Measurements from ENCODE around the gene ARL2. TPM values are rescaled to one million over a fixed set of nuclear protein-coding genes. Genes with fewer than 3 reads are reported as not detected.

Gene ARL2
- total RNA-seq, 1 donor from 2014 or later = 151 TPM

DNA sequence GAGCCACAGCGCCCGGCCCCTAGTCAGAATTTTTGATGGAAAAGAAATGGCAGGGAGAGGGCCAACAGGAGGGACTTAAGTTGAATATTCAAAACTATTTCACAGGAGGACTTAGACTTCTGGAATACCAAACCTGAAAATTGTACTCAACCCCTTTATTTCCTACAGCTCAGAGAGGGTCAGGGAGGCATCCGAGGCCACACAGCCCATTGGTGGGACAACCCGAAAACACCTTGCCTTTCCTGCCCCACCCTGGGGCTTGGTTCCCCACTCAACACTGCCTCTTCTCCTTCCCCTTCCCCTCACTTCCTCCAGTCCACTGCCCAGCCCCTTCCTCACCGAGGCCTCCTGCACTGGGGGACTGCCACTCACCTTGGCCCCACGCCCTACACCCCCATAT, 43.0 kb downstream of the ARL2 start:
- no peak overlapping the region for H3K4me3 ChIP-seq (ENCODE audit: low read depth, low read length)

GRCh38 chr11:65057526-65057925, 43.6 kb downstream of the ARL2 start:
- no peak for TF ChIP-seq CTCF (conservative IDR thresholded peaks at IDR 0.05; ENCODE audit: low read depth, low read length)
- no peak overlapping the region for H3K4me3 ChIP-seq (ENCODE audit: low read depth, low read length)
- no peak for DNase-seq (ENCODE audit: low read depth)

More for the DNA sequence above, 43.0 kb downstream of the ARL2 start:
- no peak for DNase-seq (ENCODE audit: low read depth)
- no peak for TF ChIP-seq CTCF (conservative IDR thresholded peaks at IDR 0.05; ENCODE audit: low read depth, low read length)

DNA sequence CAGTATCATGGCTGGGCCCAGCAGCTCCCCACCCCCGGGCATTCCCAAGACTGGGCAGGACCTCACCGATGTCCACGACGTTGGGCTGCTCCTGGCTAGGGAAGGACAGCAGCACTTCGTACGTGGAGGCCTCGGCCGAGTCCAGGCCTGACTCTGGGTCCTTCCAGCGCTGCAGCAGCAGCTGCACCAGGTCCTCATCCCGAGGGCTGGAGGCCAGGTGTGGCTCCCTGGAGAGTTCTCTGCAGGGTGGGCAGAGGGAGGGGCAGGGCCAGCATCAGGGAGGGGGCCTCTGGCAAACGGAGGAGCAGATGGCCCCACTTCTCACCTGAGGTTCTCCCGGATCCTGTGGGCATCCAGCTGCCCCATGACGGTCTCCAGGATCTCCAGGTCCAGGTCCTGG, 44.1 kb downstream of the ARL2 start:
- H3K4me3 ChIP-seq (ENCODE audit: low read depth, low read length) = no peak overlapping the region
- TF ChIP-seq CTCF (conservative IDR thresholded peaks at IDR 0.05; ENCODE audit: low read depth, low read length) = no peak
- no peak for DNase-seq (ENCODE audit: low read depth)

- no peak for TF ChIP-seq CTCF (conservative IDR thresholded peaks at IDR 0.05; ENCODE audit: low read depth, low read length)
- H3K4me3 ChIP-seq (ENCODE audit: low read depth, low read length) = no peak within 1 kb of the TSS
- DNase-seq (ENCODE audit: low read depth) = no peak
Observed at GRCh38 chr11:65058419-65059054, 44.6 kb downstream of the ARL2 start, which contains the start of gene NAALADL1. Gene NAALADL1 (minus strand): TSS chr11:65058553. CDS start chr11:65058521, 32 bp downstream.

DNA sequence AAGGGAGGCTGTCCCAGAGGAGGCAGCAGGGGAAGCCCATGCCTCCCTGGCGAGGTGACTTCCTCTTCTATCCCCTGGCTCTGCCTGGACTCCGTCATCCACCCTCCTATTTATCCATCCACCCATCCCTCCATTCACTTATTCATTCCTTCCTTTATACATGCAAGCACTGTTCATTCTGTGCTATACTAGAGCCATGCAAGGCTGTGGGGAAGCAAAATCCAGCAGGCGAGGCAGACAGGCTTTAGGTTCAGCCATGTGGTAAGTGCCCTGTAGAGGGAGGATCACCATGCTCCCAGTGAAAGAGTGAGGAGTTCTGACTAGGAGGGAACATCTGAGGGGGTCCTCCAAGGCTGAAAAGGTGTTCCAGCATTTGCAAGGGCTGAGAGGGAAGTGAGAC, 45.6 kb downstream of the ARL2 start:
- no peak for TF ChIP-seq CTCF (conservative IDR thresholded peaks at IDR 0.05; ENCODE audit: low read depth, low read length)
- H3K4me3 ChIP-seq (ENCODE audit: low read depth, low read length) = no peak overlapping the region
- DNase-seq (ENCODE audit: low read depth) = no peak

- no peak overlapping the region for H3K4me3 ChIP-seq (ENCODE audit: low read depth, low read length)
- DNase-seq (ENCODE audit: low read depth) = no peak
- TF ChIP-seq CTCF (conservative IDR thresholded peaks at IDR 0.05; ENCODE audit: low read depth, low read length) = no peak
Observed at GRCh38 chr11:65059959-65060824, 46.2 kb downstream of the ARL2 start.

Measured in epithelial cell of proximal tubule (primary cell).